Sigmoid colon (tissue), 4 donors: ENCODE measurements around the gene PPARA.

Experiments
- CTCF ChIP-seq, 4 experiments: fragments of 450-650 bp in 3 of 4; fragments of 200-600 bp in 1 of 4; IDR thresholded peaks; one replicate each; pipeline ENCODE4 v1.5.1; 2016 to 2019; ENCODE audit warnings: antibody characterized with exemption in 4 of 4, mild to moderate bottlenecking in 3 of 4, moderate library complexity in 2 of 4
- POLR2A ChIP-seq, 2 donors: fragments of 450-650 bp; IDR thresholded peaks; one replicate each; pipeline ENCODE4 v1.6.1; 2016; ENCODE audit warnings: antibody characterized with exemption in 2 of 2, mild to moderate bottlenecking in 2 of 2, moderate library complexity in 2 of 2
- POLR2AphosphoS5 ChIP-seq, 4 donors: sonication (generic); formaldehyde crosslinking; IDR thresholded peaks; one replicate each; pipeline ENCODE4 v1.6.1; 2017; ENCODE audit warnings: antibody characterized with exemption in 4 of 4

- TF ChIP-seq CTCF (IDR thresholded peaks at IDR 0.05) (no peak), POLR2A (IDR thresholded peaks at IDR 0.05) (no peak), POLR2AphosphoS5 (IDR thresholded peaks at IDR 0.05) (no peak)
Measured at GRCh38 chr22:46106279-46107022, 43.9 kb upstream of the PPARA start.
